Neural progenitor cell (in vitro differentiated cells): Measurements from ENCODE around the gene GDI2.

ENCODE experiments used
- CTCF ChIP-seq: fragments of 200-600 bp; sonication (generic); IDR thresholded peaks from 2 replicates; pipeline ENCODE4 v1.5.1; 2017; ENCODE audit warnings: antibody characterized with exemption, mild to moderate bottlenecking
- EZH2 ChIP-seq: fragments of 200-600 bp; sonication (generic); IDR thresholded peaks from 2 replicates; pipeline ENCODE4 v1.6.1; 2017; ENCODE audit warnings: antibody characterized with exemption, mild to moderate bottlenecking, moderate library complexity
- EZH2phosphoT487 ChIP-seq: fragments of 200-600 bp; sonication (generic); IDR thresholded peaks from 2 replicates; pipeline ENCODE4 v1.6.1; 2017; ENCODE audit warnings: antibody characterized with exemption

DNA sequence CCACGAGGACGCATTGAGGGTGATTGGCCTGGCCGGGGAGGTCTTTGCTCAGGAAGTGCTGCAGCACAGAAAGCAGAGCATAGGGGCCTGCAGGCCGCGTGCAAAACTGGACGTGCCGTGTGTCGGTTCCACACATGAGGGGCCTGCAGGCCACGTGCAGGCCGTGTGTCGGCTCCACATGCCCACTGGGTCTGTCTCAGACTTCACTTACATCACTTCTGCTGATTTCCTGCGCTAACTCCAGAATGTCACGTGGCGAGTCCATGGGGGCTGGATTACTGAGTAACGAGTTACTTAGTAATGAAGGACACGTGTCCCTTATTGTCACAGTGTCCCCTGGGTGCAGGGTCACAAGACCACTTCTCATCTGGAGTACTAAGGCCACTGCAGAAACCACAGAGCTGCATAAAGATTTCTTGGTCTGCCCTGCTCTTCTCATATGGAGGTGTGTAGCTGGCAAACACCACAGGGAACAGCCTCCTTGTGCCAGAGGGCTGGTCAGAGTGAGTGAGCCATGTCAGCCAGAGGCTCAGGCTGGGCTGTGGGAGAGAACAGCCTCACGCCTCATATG is 60.8 kb downstream of the GDI2 start:
- TF ChIP-seq EZH2 (no peak), CTCF (no peak), EZH2phosphoT487 (no peak)
